Transverse colon (tissue), 3 donors: ENCODE measurements around the gene ZNF420.

Source experiments
- EP300 ChIP-seq: sonication (generic); formaldehyde crosslinking; IDR thresholded peaks from one replicate; pipeline ENCODE4 v1.6.1; 2017; ENCODE audit warnings: antibody characterized with exemption, low read depth
- POLR2A ChIP-seq: fragments of 450-650 bp; IDR thresholded peaks from one replicate; pipeline ENCODE4 v1.6.1; 2016; ENCODE audit warnings: antibody characterized with exemption, mild to moderate bottlenecking, moderate library complexity
- TF ChIP-seq, protein P1 (sequence below), 5 experiments: fragments of 200-600 bp in 3 of 5; fragments of 450-650 bp in 2 of 5; sonication (generic) in 3 of 5; IDR thresholded peaks; 1 replicate in 2 of 5; 2 replicates in 3 of 5; pipeline ENCODE4 v1.5.1; 2016 to 2017; ENCODE audit warnings: antibody characterized with exemption in 5 of 5, inconsistent platforms in 3 of 5, mild to moderate bottlenecking in 2 of 5, moderate library complexity in 1 of 5

DNA sequence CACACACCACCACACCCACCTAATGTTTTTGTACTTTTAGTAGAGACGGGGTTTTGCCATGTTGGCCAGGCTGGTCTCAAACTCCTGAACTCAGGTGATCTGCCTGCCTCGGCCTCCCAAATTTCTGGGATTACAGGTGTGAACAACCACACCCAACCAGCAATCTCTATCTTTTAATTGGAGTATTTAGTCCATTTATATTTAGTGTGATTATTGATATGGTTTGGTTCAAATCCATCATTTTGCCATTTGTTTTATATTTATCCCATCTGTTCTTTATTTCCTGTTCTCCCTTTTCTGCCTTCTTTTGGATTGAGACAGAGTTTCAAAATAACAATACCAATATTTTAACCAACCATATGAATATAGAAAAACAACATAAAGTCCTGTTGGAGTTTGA is 4.1 kb downstream of the ZNF420 start:
- TF ChIP-seq, protein P1, sequence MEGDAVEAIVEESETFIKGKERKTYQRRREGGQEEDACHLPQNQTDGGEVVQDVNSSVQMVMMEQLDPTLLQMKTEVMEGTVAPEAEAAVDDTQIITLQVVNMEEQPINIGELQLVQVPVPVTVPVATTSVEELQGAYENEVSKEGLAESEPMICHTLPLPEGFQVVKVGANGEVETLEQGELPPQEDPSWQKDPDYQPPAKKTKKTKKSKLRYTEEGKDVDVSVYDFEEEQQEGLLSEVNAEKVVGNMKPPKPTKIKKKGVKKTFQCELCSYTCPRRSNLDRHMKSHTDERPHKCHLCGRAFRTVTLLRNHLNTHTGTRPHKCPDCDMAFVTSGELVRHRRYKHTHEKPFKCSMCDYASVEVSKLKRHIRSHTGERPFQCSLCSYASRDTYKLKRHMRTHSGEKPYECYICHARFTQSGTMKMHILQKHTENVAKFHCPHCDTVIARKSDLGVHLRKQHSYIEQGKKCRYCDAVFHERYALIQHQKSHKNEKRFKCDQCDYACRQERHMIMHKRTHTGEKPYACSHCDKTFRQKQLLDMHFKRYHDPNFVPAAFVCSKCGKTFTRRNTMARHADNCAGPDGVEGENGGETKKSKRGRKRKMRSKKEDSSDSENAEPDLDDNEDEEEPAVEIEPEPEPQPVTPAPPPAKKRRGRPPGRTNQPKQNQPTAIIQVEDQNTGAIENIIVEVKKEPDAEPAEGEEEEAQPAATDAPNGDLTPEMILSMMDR (IDR thresholded peaks at IDR 0.05), result no peak
- TF ChIP-seq EP300 (no peak), POLR2A (no peak)
